GM23248 (cell line): Measurements from ENCODE around the gene ELMO1.

ENCODE experiments used
- EZH2 ChIP-seq: fragments of 200-600 bp; sonication (generic); IDR thresholded peaks from 2 replicates; pipeline ENCODE4 v1.6.1; 2018; ENCODE audit warnings: antibody characterized with exemption, mild to moderate bottlenecking; ENCODE audit not compliant: insufficient read depth, poor library complexity, severe bottlenecking
- EZH2phosphoT487 ChIP-seq: fragments of 200-600 bp; sonication (generic); IDR thresholded peaks from 2 replicates; pipeline ENCODE4 v1.6.1; 2018; ENCODE audit warnings: antibody characterized with exemption, moderate library complexity, mild to moderate bottlenecking, low read depth; ENCODE audit not compliant: insufficient read depth

DNA sequence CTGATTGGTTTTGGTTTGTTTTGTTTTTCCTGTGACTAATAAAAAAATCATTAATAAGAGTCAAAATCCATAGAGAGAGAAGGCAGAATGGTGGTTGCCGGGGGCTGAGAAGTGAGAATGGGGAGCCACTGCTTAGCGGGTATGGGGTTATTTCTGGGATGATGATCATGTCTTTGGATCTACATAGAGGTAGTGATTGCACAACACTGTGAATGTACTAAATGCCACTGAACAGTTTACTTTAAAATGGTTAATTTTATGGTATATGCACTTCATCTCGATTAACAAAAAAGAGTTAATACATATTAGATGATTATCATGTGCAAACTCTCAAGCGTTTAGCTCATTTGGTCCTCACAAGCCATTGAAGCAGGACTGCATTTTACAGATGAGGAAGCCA is 342.9 kb downstream of the ELMO1 start:
- TF ChIP-seq EZH2phosphoT487 (no peak), EZH2 (no peak)
